A549 (cell line): Measurements from ENCODE around the gene PLEKHA4.

Experiments
- BHLHE40 ChIP-seq: IDR thresholded peaks from 2 replicates; pipeline ENCODE4 v1.6.1; 2012; ENCODE audit warnings: low read depth, low read length, inconsistent platforms
- CBX2 ChIP-seq: fragments of 200-600 bp; sonication (generic); IDR thresholded peaks from 2 replicates; pipeline ENCODE4 v1.6.1; 2016; ENCODE audit warnings: low read depth, mild to moderate bottlenecking, borderline replicate concordance
- CTCF ChIP-seq: fragments of >200 bp; sonication (Bioruptor Twin); formaldehyde crosslinking; IDR thresholded peaks from 3 replicates; pipeline ENCODE4 v1.5.1; 2016
- EP300 ChIP-seq, 2 experiments: fragments of >200 bp; sonication (Bioruptor Twin); formaldehyde crosslinking; IDR thresholded peaks; 2 replicates in 1 of 2; 3 replicates in 1 of 2; pipeline ENCODE4 v1.6.1; 2016 to 2017
- HDAC2 ChIP-seq: fragments of 200-600 bp; sonication (generic); IDR thresholded peaks from 2 replicates; pipeline ENCODE4 v1.6.1; 2016
- POLR2A ChIP-seq: IDR thresholded peaks from 2 replicates; pipeline ENCODE4 v1.6.1; 2012; ENCODE audit warnings: mild to moderate bottlenecking, low read length
- TFCP2L1 ChIP-seq: fragments of 250-450 bp; sonication (Bioruptor Pico); IDR thresholded peaks from 2 replicates; pipeline ENCODE4 v1.5.0; 2021; ENCODE audit warnings: mild to moderate bottlenecking
- USF2 ChIP-seq: fragments of 450-650 bp; IDR thresholded peaks from 2 replicates; pipeline ENCODE4 v1.6.1; 2014; ENCODE audit warnings: antibody characterized with exemption
- ZFP36 ChIP-seq: fragments of 450-650 bp; IDR thresholded peaks from 2 replicates; pipeline ENCODE4 v1.6.1; 2014; ENCODE audit warnings: borderline replicate concordance; ENCODE audit not compliant: partially characterized antibody

- TF ChIP-seq CBX2 (no peak), USF2 (no peak), EP300 (IDR thresholded peaks at IDR 0.05) (no peak), ZFP36 (no peak), CTCF (no peak), HDAC2 (no peak), POLR2A (no peak), TFCP2L1 (CRISPR knock-in tag) (no peak), BHLHE40 (no peak)
Observed at GRCh38 chr19:48867123-48867745, 1.2 kb downstream of the PLEKHA4 start.
